ENCODE results near the gene SLC43A1.

The SLC43A1 gene

DNA sequence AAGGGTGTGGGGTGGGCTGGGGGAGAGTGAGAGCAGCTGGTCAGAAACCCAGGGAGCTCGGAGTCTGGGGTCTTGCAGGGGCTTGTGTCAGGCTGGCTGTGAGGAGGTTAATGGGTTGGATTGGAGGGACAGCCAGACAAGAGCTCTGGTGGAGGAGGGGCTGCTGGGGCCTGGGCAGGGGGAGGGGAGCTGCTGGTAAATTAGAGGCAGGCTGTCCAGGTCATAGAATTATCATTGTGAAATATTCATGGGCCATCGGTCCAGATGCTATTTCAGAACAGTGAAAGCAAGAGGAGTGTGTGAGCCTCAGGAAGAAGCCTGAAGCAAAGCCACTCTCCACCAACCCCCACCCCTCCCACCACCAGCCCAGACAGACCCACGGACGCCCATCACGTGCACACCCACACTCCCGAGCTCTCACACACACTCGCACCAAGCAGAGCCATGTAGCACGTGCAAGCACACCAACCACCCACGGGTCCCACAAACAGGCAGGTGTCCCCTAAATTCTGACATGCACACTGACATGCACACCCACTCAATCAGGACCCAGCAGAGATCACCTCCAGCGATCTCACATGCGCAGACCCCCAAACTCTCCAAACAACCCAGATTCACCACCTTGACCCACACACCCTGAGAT, 36.4 kb downstream of the SLC43A1 start:
- DNase-seq, result no peak

DNA sequence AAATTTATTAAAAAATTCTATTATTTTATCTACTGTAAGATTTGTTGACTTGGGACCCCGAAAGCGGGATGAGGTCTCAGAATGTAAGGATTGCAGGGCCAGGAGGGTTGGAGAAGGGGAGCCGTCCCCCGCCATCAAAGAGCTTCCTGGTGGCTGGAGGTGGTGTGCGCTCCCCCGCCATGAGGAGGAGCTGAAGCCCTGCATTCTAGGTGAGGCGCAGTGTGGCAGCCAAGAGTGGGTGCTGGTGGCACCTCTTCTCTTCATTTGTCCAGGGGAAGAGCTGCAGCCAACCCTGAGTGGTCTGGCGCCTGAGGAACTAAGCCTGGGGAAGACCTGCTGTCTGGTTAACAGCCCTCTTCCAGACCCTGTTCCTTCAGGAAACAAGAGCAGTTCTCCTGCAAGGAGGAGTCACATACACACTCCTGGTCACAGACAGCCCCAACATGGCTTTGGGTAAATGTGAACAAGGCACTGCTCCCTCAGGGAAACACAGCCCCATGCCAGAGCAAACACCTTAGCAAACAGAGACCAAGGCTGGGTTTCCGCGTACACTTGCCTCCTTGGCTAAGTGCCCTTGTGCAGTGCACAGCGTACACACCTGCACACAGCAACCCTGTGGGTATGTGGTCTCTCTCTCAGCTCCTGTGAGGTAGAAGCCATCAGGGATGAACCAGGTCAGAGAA, 37.9 kb downstream of the SLC43A1 start:
- no peak for DNase-seq

DNA sequence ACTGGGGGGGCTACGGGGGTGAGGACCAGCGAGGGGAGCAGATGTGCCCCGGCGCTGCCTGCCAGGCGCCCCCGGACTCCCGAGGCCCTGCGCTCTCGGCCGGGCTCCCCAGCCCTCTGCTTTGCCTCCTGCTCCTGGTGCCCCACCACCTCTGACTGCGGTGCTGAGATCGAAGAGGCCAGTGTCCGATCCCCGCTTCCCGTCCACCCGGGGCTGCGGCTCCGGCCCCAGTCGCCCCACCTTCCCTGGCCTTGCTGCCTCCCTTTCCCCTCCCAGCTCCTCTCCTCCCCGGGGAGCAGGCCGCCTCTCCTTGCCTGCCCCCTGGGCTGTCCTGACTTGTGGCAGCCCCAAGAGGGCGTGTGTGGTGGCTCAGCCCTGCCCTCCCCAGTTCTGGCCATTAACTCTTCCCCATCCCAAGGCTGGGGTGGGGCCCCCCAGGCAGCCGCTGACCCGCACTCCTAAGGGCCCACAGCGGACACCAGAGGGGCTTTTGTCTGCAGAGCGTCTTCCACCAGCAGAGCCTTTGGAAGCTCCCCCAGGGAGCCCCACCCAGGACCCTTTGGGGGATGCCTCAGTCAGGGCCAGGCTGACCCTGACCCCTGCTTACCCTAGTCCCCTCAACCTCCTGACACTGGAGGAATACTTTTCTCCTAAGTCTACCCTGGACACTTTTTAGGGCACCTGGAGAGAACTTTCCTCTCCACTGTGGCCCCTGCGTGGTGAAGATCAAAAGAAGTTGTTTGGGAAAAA, 38.6 kb downstream of the SLC43A1 start:
- peak; percentile 43 to 71 for DNase-seq

DNA sequence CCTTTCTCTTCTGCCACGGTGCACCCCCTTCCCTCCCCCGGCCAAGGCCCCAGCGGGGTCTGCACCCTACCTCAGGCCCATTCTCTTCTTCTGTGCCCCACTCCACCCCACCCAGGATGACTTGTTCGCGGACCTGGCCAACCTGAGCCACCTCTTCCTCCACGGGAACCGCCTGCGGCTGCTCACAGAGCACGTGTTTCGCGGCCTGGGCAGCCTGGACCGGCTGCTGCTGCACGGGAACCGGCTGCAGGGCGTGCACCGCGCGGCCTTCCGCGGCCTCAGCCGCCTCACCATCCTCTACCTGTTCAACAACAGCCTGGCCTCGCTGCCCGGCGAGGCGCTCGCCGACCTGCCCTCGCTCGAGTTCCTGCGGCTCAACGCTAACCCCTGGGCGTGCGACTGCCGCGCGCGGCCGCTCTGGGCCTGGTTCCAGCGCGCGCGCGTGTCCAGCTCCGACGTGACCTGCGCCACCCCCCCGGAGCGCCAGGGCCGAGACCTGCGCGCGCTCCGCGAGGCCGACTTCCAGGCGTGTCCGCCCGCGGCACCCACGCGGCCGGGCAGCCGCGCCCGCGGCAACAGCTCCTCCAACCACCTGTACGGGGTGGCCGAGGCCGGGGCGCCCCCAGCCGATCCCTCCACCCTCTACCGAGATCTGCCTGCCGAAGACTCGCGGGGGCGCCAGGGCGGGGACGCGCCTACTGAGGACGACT, 39.3 kb downstream of the SLC43A1 start:
- DNase-seq, result peak; percentile 13 to 53

DNA sequence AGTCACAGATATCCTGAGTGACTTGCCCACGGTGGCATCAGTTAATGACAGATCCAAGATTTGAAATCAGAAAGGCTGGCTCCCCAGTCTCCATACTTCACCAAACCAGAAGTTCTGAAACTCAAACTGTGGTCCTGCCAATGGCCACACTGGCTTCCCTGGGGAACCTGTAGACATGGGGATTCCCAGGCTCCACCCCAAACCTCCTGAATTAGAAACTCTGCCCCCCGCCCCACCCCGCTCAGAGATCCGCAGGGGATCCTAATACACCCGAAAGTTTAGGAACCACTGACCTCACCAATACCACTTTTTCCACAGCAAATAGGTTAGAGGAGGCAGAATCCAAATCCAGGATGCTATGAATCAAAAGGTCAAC, 39.8 kb downstream of the SLC43A1 start:
- DNase-seq, result no peak

DNA sequence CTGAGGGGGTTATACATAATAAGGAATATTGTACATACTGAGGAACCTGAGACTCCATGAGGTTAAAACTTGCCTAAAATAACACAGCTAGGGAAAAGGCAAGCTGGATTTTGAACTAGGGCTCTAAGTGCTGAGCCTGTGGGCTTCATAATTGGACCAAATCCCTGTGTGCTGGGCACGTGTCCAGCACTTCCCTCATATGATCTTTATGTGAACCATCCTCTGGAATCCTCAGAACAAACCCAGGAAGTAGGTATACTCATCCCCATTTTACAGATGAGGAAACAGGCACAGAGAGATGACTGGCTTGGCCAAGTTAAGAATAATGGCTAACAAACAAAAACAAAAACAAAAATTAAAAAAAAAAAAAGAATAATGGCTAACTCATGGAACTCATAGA, 40.3 kb downstream of the SLC43A1 start:
- no peak for DNase-seq

DNA sequence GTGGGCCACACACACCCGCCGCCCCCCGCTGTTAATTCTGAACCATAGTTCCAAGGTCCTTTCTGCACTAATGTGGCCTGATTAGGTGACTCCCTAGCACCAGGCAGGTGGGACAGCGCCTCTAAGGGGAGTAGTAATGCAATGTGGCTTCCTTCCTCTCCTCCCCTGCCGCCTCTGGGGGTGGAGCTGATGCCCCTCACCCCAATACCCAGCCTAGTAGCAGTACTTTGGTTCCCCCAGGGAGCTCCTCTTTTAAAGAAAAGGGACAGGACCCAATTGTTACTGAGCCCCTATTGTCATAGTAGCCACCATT, 40.7 kb downstream of the SLC43A1 start:
- no peak for DNase-seq

DNA sequence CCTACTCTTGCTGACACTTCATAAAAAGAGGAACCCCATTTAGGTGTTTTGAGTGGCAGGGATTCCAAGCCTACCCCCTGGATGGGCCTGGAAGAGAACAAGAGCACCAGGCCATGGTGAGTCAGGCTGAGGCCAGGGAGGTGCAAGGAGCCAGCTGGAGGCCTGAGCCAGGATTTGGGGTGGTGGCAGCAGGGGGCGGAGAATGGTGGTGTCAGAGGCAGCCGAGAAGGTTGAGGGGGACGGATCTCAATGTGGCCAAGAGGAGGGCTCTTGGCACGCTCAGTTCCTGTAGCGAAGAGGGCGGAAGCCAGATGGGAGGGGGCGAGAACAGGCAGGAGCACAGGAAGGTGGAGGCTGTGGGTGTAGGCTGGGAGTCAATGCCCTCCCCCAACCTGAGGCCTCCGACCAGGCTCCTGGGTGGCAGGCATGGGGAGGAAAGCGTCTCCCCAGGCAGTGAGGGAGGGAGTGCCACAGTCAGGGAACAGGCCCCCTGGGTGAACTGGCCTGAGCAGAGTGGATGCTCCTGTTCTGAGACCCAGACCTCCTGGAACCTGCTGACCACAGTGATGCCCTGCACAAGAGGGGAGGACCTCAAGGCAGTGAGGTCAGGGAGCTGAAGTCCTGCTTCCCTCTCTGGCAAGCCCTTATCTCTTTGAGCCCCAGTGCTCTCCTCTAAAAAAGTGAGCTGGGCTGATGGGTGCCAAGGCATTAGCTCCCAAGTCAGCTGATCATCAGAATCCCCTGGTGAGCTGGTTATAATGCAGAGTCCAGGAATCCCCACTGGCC, 41.3 kb downstream of the SLC43A1 start:
- DNase-seq, result peak in 1 of 2 donors; percentile 42

DNA sequence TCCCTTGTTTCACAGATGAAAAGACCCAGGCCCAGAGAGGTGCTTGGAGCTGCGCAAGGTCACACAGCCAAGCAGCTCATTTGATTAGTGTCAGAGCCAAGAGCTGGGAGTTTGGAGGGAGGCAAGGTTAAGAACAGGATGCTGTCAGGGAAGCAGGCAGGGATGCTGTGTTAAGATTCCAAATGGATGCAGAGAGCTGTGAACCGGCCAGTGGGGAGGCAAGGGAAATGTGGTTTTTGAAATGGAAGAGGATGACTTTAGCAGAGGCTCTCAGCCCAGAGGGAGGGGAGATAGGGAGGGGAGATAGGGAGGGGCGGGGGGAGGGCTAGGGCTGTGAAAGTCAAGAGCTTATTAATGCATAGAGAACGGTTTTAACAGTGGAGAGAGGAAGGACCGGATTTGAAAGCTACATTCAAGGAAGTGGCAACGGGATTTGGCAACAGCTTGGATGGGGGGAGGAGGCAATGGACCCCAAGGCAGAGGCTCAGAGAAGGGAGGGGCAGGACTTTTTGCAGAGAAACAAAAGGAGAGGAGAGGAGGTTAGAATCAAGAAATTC, 42.1 kb downstream of the SLC43A1 start:
- DNase-seq, result peak in 1 of 2 donors; percentile 17

DNA sequence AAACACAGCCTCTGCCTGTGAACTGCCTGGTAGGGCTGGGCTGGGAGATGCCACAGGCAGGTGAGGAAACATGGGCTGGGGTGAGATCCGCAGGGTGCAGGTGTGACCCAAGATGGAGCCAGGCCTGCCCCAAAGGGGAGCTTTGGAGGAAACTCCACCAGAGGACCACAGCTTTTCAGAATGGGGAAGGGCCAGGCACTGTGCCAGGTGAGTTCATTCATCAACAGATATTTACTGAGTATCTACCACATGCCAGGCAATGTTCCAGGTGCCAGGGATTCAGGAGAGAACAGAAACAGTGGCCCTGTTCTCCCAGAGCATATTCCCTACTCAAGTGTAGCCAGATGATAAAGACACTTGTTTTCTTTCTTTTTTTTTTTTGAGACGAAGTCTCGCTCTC, 44.0 kb downstream of the SLC43A1 start:
- no peak for DNase-seq

DNA sequence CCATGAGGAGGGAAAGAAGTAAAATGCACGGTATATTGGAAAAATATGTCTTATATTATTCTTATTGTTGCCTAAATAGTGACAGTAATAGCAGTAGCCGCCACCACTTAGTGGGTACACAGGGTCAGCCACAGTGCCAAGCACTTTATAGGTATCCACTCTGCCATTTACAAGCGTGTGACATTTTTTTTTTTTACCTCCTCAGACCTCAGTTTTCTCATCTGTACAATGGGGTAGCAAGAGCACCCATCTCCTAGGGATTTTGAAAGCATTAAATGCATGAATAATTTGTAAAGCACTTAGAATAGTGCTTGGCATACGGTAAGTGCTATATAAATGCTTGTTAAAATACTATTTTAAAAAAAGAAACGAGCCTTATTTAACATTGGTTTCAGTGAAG, 46.2 kb downstream of the SLC43A1 start:
- DNase-seq, result no peak

DNA sequence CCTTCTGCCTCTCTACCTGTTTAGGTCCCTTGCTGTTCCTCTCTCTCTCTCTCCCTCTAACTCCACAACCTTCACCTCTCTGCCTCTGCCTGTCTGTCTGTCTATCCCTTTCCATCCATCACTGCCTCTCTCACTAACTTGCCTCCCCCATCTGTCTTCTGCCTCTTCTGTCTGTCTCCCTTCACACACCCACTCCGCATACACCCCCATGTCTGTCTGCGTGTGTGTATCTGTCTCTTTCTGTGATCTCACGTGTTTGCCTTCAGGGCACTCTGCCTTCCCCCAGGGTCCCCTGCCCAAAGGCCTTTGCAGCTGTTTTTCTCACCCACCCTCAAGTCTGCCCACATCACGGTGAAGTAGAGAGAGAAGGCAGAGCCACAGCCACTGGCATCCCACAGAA, 47.2 kb downstream of the SLC43A1 start:
- DNase-seq, result no peak

DNA sequence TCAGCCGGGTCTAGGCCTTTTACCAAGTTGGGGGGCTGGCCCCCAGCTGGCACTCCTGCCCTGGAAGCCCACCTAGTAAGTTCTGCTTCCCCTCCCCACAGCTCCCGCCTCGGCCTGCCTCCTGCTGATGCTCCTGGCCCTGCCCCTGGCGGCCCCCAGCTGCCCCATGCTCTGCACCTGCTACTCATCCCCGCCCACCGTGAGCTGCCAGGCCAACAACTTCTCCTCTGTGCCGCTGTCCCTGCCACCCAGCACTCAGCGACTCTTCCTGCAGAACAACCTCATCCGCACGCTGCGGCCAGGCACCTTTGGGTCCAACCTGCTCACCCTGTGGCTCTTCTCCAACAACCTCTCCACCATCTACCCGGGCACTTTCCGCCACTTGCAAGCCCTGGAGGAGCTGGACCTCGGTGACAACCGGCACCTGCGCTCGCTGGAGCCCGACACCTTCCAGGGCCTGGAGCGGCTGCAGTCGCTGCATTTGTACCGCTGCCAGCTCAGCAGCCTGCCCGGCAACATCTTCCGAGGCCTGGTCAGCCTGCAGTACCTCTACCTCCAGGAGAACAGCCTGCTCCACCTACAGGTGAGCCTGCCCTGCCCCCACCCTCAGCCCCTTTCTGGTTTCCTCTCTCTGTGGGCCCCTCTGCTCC, 47.9 kb downstream of the SLC43A1 start:
- no peak for DNase-seq

DNA sequence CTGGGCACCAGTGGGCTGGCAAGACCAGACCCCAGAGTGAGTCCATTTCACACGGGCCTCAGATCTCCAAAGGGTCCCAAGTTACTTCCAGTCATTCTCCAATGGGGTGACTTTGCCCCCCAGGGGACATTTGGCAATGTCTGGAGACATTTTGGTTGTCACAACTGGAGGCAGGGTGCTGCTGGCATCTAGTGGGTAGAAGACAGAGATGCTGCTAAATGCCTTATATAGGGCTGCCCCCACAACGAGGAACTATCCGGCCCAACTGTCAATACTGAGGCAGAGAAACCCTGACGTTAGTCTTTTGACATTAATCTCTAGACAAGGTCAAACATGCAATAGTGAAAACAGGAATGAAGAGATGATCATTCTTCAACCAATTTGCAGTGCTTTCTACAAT, 48.8 kb downstream of the SLC43A1 start:
- peak in 1 of 2 donors; percentile 33 for DNase-seq

DNA sequence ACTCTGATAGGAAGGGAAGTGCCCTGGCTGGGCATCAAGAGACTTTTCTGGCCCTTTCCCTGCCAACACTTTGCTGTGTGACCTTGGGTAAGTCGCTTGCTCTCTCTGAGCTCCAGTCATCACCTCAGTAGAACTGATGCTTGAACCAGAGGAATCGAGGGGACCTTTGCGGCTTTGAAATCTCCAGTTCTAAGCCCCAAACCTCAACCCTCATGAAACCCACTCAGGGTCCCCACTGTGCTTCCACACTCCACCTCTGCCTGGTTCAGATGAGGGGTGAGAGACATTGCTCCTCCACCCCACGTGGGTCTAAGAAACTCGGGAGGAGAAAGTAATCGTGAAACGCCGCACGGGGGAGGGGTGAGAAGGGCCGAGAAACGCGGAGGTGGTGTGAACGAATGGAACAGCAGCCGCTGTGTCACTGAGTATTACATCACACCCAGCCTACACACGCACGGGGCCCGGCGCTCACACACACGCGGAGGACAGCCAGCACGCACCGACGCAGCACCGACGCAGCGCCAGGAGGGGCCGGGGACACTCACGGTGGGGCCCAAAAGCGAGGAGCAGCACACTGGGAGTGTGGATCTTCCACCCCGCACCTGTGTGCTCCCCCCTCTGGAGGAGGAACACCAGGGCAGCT, 50.8 kb downstream of the SLC43A1 start:
- DNase-seq, result peak in 1 of 2 donors; percentile 67

DNA sequence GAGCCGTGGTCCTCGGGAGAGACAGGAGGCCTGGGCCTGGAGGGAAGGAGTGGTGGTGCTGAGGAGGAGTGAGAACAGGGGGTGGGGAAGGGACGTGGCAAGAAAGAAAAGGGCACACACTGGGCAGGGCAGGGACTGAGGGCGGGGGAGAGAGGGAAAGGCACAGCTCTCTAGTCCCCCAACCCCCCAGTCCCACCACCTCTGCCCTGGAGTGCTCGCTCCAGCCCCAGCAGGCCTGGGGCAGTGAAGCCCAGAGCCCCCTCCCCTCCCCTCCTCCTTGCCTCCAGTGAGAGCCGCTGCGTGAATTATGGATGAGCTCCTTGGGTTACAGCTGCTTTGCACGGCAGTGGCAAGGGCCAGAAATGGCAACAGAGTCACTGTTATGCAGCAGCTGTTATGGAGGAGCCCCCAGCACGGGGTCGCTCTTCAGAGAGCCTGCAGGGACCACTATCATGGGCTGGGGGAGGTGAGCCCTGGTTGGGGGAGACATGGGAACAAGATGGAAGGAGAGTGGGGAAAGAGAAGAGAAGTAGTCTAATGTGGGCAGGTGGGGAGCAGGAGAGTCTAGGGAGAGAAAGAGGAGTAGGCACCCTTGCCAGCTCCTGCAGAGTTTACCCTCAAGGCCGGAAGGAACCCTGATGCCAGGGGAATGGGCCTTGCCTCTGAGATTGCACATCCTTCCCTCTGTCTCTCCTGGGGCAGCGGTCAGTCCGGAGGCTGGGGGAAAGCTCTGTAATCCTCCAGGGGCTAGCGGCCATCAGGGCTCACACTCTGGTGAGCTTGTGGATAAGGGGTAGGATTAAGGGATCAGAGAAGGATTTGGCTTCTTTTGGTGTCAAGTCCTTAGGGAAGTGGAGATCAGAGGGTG, 51.6 kb downstream of the SLC43A1 start:
- DNase-seq, result no peak

DNA sequence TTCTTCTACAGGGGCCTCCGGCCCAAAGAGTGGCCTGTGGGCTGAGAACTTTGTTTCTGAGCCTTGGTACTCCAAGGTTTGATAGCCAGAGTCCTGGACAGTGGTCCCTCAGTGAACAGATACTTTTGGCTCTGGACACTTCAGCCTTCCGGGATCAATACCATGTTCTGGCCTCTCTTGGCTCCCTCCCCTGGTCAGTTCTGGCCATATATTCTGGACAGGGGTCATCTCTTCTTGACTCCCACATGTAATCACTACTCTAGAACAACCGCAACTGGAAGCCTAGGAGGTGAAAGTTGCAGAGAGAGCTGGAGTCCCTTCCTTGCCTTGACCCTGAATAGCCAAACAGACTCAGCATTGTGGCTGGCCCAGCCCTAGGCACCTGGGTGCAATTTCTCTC, 52.9 kb downstream of the SLC43A1 start:
- no peak for DNase-seq

DNA sequence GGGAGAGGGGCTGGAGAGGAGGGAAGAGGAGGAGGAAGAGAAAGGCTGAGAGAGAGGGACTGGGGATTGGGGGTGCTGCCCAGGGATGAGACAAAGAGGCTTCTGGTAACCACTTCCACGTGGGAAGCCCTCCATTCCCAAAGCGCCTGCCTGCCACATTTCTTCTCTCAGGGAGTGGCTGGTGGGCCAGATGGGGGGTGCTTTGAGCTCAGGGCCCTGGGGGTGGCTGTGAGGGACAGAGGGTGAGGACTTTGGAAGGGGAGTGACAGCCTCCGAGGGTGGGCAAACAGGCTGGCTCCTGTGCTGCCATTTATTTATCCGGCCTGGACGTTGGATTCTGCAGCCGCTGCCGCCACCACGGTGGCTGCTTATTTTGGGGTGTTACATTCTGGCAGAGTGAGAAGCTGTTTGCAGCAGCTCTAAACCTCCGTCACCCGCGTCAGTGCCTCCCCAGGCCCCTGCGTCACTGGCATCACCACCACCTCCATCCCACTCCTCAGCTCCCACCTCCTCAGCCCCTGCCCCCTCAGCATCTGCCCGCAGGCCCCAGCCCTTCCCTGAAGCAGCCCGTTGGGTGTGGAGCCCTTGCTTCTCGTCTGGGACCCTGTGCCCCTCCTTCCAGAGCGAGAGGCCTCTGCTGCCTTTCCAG, 53.5 kb downstream of the SLC43A1 start:
- no peak for DNase-seq

Data from inflammatory macrophage (primary cell).